Thyroid gland (tissue), 4 donors: ENCODE data around the gene BCKDHB.

Source experiments
- POLR2A ChIP-seq, 2 donors: fragments of 450-650 bp; IDR thresholded peaks; one replicate each; pipeline ENCODE4 v1.6.1; 2017; ENCODE audit warnings: antibody characterized with exemption in 2 of 2, mild to moderate bottlenecking in 2 of 2, moderate library complexity in 1 of 2
- TF ChIP-seq, protein P1 (sequence below), 6 experiments: fragments of 200-600 bp in 3 of 6; fragments of 450-650 bp in 3 of 6; sonication (generic) in 3 of 6; IDR thresholded peaks; one replicate each; pipeline ENCODE4 v1.5.1; 2016 to 2019; ENCODE audit warnings: antibody characterized with exemption in 6 of 6, mild to moderate bottlenecking in 2 of 6, inconsistent platforms in 1 of 6, moderate library complexity in 1 of 6

DNA sequence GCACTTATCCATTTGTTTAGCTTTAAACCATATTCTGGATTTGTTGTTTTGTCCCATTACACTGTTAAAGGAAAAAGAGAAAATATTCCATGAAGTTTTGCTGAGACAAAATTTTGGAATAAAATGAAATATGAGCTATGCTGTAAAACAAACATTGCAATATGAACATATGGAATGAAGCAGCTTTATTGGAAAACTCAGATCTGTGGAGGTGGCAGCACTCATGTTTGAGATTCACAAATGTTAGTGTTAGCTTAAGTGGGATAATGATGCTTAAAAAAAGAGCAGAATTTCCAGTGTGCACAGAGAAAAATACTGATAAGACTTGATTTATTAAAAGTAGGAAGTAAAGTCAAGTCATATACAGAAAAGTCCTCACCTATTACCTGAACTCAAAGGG is 196.2 kb downstream of the BCKDHB start:
- TF ChIP-seq, protein P1, sequence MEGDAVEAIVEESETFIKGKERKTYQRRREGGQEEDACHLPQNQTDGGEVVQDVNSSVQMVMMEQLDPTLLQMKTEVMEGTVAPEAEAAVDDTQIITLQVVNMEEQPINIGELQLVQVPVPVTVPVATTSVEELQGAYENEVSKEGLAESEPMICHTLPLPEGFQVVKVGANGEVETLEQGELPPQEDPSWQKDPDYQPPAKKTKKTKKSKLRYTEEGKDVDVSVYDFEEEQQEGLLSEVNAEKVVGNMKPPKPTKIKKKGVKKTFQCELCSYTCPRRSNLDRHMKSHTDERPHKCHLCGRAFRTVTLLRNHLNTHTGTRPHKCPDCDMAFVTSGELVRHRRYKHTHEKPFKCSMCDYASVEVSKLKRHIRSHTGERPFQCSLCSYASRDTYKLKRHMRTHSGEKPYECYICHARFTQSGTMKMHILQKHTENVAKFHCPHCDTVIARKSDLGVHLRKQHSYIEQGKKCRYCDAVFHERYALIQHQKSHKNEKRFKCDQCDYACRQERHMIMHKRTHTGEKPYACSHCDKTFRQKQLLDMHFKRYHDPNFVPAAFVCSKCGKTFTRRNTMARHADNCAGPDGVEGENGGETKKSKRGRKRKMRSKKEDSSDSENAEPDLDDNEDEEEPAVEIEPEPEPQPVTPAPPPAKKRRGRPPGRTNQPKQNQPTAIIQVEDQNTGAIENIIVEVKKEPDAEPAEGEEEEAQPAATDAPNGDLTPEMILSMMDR (IDR thresholded peaks at IDR 0.05): no peak
- no peak for TF ChIP-seq POLR2A (IDR thresholded peaks at IDR 0.05)
